ENCODE measurements around the gene TICRR.

DNA sequence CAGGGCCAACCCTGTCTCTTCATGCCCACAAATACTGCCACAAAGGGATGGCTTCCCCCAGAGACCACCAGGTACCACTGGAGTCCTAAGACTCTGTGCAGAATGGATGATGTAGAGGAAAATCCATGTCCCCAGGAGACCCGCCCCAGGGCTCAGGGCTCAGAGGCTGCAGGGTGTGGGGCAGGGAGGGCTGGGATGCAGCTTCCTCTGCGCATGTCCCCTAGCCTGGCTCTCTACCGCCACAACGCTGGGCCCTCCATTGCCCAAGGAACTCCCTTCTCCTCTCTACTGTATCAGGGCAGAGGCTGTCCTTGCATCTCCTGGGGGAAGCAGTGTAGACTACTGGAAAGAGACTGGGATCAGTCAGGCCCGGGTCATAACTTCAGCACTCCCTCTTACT is 19.5 kb upstream of the TICRR start:
- TF ChIP-seq, protein P1, sequence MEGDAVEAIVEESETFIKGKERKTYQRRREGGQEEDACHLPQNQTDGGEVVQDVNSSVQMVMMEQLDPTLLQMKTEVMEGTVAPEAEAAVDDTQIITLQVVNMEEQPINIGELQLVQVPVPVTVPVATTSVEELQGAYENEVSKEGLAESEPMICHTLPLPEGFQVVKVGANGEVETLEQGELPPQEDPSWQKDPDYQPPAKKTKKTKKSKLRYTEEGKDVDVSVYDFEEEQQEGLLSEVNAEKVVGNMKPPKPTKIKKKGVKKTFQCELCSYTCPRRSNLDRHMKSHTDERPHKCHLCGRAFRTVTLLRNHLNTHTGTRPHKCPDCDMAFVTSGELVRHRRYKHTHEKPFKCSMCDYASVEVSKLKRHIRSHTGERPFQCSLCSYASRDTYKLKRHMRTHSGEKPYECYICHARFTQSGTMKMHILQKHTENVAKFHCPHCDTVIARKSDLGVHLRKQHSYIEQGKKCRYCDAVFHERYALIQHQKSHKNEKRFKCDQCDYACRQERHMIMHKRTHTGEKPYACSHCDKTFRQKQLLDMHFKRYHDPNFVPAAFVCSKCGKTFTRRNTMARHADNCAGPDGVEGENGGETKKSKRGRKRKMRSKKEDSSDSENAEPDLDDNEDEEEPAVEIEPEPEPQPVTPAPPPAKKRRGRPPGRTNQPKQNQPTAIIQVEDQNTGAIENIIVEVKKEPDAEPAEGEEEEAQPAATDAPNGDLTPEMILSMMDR (IDR thresholded peaks at IDR 0.05; ENCODE audit: poor library complexity), result no peak
- TF ChIP-seq EZH2 (IDR thresholded peaks at IDR 0.05; ENCODE audit: borderline replicate concordance), result no peak
- no peak for TF ChIP-seq EZH2phosphoT487 (IDR thresholded peaks at IDR 0.05; ENCODE audit: low read depth, severe bottlenecking, unreplicated experiment)

Measured in hepatocyte (in vitro differentiated cells).